ENCODE data around the gene STAC3.
"Not testable (repeated sequence)": the region's sequence is repeated elsewhere in the genome, so short reads cannot be mapped to it uniquely, and the experiment has no call there.

Gene STAC3

DNA sequence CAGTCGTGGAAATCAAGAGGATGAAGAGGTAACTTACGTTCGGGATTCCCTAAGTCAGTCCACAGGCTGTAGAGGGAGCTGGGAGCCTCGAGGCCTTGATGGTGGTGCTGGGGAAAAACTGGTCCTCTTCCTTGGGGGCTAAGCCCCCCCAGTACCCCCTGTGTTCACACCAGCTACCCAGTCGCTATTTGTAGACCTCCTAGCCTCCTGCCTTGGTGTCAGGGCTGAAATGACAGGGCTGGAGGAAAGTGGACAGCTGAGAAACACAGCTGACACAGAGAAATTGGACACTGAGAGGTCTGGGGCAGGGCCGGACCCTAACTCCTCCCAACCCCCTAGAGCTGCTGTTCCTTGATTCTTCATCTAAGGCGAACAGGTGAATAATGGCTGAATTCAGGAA is at the start of gene STAC3:
TSS of gene STAC3 (minus strand) at position 232 of the 400 bp plus-strand sequence. CDS start 1,551 bp downstream, outside the sequence.
- no peak for DNase-seq

GRCh38 chr12:57299514-57300016 is 48.6 kb upstream of the STAC3 start:
- no peak for DNase-seq

GRCh38 chr12:57296291-57296690 is 45.3 kb upstream of the STAC3 start:
- no peak for DNase-seq

DNA sequence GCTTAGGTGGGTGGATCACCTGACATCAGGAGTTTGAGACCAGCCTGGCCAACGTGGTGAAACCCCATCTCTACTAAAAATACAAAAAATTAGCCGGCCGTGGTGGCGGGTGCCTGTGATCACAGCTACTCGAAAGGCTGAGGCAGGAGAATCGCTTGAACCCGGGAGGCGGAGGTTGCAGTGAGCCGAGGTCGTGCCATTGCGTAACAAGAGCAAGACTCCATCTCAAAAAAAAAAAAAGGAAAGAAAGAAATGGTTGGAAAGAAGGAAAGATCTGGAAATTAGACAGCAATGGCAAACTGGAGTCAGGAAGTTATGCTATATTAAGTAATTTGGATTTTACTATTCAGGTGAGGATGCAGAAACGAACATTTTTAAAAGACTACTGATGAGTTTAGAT is 31.1 kb upstream of the STAC3 start:
- not testable (repeated sequence) for DNase-seq

GRCh38 chr12:57280211-57281062 is 29.4 kb upstream of the STAC3 start:
- peak; percentile 69 for DNase-seq

GRCh38 chr12:57278465-57279381 is 27.7 kb upstream of the STAC3 start:
- no peak for DNase-seq

DNA sequence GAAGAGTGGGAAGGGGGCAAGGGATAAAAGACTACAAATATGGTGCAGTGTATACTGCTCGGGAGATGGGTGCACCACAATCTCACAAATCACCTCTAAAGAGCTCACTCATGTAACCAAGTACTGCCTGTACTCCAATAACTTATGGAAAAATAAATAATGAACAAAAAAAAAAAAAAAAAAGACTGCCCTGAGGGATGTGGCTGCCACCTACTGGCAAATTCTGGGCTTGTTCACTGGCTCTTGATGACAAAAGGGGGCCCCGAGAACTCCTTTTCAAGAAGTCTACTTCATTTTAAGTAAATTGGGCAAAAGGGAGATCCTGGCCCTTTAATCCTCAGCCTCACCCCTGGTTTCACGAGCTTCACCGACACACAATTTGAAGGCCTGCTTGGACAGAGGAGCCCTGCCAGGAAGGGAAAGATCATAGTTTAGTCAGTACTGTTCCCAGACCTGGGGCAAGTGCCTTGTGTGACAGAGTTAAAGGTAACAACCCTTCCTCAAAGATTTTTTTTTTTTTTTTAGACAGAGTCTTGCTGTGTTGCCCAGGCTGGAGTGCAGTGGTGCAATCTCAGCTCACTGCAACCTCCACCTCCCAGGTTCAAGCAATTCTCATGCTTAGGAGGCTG is 26.1 kb upstream of the STAC3 start:
- DNase-seq, result peak; percentile 1

DNA sequence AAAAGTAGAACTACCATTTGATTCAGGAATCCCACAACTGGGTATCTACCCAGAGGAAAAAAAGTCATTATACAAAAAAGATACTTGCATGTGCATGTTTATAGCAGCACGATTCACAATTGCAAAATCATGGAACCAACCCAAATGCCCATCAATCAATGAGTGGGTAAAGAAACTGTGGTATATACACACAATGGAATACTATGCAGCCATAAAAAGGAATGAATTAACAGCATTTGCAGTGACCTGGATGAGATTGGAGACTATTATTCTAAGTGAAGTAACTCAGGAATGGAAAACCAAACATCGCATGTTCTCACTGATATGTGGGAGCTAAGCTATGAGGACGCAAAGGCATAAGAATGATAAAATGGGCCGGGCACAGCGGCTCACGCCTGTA is 25.2 kb upstream of the STAC3 start:
- DNase-seq, result not testable (repeated sequence)

DNA sequence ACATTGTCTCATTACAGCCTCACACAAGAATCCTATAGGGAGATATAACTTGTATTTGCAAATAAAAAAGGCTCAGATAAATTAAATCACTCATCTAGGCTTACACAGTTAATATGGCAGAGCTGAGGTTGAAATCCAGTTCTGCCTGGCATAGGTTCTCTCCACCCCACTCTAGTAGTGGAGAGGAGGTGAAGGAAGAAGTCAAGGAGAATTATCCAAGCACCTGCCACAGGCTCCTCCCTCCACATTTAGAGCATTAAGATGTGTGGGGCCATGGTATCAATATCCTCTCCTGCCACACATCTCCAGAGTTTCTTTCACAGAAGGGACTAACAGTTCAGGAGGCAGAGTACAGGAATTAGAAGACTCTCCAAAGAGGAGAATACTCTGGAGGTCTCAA is 22.5 kb upstream of the STAC3 start:
- DNase-seq, result no peak

GRCh38 chr12:57272337-57273151 is 21.6 kb upstream of the STAC3 start:
- no peak for DNase-seq

DNA sequence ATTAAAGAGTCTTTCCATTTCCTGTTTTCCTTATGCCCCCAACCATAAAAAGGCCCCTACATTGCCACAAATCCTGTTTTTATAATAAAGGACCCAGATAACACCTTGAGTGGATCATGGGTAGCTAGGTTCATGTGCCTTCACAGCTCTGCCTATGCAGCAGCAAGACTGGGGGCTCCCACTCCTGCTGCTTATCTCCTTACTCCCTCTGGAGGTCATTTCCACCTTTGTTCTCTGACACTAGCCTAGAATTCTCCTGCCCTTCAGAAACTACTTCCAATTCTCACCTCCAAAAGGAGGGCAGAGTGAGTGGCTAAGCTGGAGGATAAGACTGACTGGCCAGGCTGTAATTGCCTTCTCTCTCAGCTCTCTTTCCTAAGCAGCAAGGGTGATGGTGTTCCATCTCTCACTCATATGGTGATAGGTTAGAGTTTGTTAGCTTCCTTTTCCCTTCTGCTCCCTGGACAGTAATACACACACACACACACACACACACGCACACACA is 20.0 kb upstream of the STAC3 start:
- no peak for DNase-seq

DNA sequence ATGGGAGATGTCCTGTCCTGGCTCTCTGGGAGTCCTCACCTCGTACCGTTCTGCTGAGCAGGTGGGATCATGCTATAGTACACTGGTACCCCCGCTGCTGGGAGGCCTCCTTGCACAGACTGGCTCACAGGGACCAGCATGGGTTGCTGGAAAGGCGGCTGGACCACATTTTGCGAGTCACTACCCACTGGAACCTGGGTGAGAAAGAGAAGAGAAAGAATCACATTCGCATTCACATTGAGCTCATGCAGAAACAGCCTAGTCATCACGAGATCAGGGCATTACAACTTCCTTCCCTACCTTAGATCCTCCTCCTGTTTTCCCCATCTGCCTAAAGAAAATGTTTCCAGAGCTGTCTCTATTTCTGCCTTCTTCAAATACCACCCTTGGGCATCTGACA is 17.3 kb upstream of the STAC3 start:
- DNase-seq, result no peak

GRCh38 chr12:57266681-57267080 is 15.7 kb upstream of the STAC3 start:
- no peak for DNase-seq

DNA sequence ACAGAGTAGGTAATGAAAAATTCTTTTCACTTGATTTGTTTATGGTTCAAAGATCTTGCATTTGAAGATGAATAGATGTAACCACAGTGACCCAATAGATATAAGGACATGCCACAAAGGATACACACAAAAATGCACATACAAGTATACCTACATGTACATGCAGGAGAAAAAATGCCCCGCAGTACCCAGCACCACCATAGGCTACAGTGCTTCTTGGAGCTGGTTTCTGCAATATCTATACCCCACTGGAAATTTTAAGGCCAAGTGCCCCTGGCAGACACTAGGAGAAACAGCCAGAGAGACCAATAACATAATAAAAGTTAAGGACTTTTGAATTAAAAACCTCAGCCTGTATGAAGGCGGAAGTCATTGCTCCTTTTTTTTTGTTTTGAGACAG is 12.1 kb upstream of the STAC3 start:
- no peak for DNase-seq

- no peak for DNase-seq
Observed at GRCh38 chr12:57262126-57262822, 11.3 kb upstream of the STAC3 start.

- DNase-seq, result no peak
Observed at GRCh38 chr12:57261428-57261865, 10.5 kb upstream of the STAC3 start.

DNA sequence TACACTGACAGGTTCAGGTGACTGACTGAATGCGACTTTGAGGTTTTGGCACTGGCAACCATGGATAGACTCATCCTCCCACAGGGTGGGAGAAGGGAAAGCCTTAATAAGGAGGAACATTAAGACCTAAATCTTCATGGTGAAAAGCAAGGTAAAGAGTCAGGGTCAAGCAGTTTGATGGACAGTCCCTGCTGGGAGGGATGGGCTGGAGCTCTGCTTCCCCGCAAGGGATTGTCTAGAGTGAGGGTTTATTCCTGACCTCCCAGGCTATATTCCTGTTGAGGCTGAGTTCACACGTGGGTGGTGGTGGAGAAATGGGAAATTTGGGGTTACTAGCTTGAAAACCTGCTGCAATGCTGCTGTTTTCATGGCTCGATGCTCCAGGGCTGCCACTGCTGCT is 9.4 kb upstream of the STAC3 start:
- no peak for DNase-seq

GRCh38 chr12:57258977-57259970 is 8.3 kb upstream of the STAC3 start:
- no peak for DNase-seq

DNA sequence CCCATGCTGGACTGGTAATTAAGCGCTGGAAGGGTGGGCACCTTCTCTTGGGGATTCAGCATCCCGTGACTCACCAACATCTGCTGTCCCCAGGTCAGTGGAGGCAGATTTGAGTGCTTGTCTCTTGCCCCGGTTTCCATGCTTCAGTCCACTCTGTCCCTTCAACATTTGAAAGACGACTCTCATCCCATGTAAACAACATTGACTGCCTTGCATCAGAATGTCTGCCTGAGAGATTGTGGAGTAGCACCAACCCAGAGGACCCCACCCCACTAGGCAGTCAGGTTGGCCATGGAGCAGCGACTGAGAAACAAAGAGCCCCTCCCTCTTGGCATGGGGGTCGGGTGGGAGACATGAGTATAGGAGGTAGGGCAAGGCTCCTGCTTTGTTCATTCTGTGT is 4.9 kb upstream of the STAC3 start:
- DNase-seq, result no peak

Measured in CD4-positive, alpha-beta T cell treated with Interleukin-21 for 1 hour (primary cell).